Uterus (tissue), 2 donors: ENCODE measurements around the gene CEACAM16.

ENCODE experiments used
- POLR2A ChIP-seq, 2 donors: fragments of 450-650 bp; IDR thresholded peaks; one replicate each; pipeline ENCODE4 v1.6.1; 2016; ENCODE audit warnings: antibody characterized with exemption in 2 of 2, mild to moderate bottlenecking in 1 of 2, moderate library complexity in 1 of 2
- TF ChIP-seq, protein P1 (sequence below), 4 experiments: fragments of 200-600 bp in 2 of 4; fragments of 450-650 bp in 2 of 4; sonication (generic) in 2 of 4; IDR thresholded peaks; one replicate each; pipeline ENCODE4 v1.5.1; 2016 to 2019; ENCODE audit warnings: antibody characterized with exemption in 4 of 4, mild to moderate bottlenecking in 2 of 4, moderate library complexity in 1 of 4

DNA sequence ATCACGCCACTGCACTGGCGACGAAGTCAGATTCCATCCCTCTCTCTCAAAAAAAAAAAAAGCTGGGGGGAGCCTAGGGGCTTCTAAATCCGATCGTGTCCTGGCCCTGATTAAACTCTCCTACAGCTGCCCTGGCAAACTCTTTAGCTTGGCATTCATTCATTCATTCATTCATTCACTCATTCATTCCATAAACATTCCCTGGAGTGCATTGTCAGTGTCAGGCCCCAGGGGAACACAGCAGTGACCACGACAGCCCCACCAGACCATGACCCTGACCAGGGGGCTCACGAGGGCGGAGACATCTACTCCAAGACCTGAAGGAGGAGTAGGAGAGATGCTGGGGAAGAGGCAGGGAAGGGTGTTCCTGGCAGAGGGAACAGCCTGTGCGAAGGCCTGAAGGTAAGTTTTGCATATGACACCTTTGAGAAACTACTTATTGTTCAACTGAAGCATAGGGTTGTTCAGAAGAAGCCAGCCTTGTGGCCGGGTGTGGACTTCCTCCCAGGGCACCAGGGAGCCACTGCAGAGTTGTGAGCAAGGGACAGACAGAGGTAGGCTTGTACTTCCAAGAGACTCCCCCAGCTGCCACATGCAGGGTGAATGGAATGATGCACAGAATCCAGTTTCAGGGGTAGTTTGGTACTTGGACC, 24.5 kb downstream of the CEACAM16 start:
- TF ChIP-seq, protein P1, sequence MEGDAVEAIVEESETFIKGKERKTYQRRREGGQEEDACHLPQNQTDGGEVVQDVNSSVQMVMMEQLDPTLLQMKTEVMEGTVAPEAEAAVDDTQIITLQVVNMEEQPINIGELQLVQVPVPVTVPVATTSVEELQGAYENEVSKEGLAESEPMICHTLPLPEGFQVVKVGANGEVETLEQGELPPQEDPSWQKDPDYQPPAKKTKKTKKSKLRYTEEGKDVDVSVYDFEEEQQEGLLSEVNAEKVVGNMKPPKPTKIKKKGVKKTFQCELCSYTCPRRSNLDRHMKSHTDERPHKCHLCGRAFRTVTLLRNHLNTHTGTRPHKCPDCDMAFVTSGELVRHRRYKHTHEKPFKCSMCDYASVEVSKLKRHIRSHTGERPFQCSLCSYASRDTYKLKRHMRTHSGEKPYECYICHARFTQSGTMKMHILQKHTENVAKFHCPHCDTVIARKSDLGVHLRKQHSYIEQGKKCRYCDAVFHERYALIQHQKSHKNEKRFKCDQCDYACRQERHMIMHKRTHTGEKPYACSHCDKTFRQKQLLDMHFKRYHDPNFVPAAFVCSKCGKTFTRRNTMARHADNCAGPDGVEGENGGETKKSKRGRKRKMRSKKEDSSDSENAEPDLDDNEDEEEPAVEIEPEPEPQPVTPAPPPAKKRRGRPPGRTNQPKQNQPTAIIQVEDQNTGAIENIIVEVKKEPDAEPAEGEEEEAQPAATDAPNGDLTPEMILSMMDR (IDR thresholded peaks at IDR 0.05), result no peak
- TF ChIP-seq POLR2A (IDR thresholded peaks at IDR 0.05), result no peak
